Retinal pigment epithelial cell (primary cell): ENCODE data around the gene LRRC72.

Source experiments
- DNase-seq: peaks from one replicate; pipeline ENCODE4 v3.0.0-alpha.2; 2010; ENCODE audit warnings: low read depth
- H3K4me3 ChIP-seq: 2 replicates; pipeline ENCODE4 v1.5.1; 2011; ENCODE audit warnings: mild to moderate bottlenecking, low read length, control low read depth, moderate library complexity
- TF ChIP-seq, protein P1 (sequence below): conservative IDR thresholded peaks from 2 replicates; pipeline ENCODE4 v1.5.1; 2011; ENCODE audit warnings: low read depth, low read length, control low read depth, inconsistent platforms

The LRRC72 gene

DNA sequence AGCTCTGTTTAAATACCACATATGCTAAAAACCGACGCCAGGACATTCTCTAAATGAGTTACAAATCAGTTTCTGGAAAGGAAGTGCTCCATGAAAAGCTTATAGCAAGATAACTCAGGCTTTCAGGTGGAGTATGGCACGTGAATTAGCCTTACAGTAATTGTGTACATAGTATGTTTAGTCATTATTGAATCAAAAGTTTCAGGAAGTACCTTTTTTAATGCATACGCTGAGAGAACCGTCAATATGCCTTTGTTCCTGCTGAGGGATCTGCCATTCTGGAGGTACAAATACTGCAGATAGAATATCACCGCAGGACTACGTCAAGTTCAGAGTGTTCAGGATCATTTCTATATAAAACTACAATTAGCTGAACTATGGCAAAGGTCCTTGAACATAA lies 73.2 kb downstream of the LRRC72 start:
- no peak overlapping the region for H3K4me3 ChIP-seq
- DNase-seq: no peak
- TF ChIP-seq, protein P1, sequence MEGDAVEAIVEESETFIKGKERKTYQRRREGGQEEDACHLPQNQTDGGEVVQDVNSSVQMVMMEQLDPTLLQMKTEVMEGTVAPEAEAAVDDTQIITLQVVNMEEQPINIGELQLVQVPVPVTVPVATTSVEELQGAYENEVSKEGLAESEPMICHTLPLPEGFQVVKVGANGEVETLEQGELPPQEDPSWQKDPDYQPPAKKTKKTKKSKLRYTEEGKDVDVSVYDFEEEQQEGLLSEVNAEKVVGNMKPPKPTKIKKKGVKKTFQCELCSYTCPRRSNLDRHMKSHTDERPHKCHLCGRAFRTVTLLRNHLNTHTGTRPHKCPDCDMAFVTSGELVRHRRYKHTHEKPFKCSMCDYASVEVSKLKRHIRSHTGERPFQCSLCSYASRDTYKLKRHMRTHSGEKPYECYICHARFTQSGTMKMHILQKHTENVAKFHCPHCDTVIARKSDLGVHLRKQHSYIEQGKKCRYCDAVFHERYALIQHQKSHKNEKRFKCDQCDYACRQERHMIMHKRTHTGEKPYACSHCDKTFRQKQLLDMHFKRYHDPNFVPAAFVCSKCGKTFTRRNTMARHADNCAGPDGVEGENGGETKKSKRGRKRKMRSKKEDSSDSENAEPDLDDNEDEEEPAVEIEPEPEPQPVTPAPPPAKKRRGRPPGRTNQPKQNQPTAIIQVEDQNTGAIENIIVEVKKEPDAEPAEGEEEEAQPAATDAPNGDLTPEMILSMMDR: no peak

GRCh38 chr7:16603633-16604032 lies 77.0 kb downstream of the LRRC72 start:
- TF ChIP-seq, protein P1: no peak
- H3K4me3 ChIP-seq: no peak overlapping the region
- DNase-seq: no peak

GRCh38 chr7:16604054-16604453 lies 77.4 kb downstream of the LRRC72 start:
- TF ChIP-seq, protein P1: peak; percentile 50
- no peak overlapping the region for H3K4me3 ChIP-seq
- no peak for DNase-seq

DNA sequence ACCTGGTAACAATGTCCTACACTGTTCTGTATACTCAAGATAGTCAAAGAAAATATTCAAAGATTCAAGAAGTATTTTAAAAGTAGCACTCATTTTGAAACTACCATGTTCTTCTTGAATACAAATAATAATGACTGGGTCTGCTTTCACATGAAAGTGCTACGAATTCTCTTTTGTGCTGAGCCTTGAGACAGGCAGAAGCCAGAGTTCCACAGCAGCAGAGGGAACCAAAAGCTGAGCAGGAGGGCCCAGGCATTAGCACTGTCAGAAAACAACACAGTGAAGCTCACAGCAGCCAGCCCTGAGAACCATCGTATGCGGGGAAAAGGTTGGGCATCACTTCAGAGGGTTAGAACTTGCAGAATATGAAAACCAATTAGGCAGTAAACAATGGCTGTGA lies 80.1 kb downstream of the LRRC72 start:
- TF ChIP-seq, protein P1: no peak
- no peak overlapping the region for H3K4me3 ChIP-seq
- DNase-seq: no peak

DNA sequence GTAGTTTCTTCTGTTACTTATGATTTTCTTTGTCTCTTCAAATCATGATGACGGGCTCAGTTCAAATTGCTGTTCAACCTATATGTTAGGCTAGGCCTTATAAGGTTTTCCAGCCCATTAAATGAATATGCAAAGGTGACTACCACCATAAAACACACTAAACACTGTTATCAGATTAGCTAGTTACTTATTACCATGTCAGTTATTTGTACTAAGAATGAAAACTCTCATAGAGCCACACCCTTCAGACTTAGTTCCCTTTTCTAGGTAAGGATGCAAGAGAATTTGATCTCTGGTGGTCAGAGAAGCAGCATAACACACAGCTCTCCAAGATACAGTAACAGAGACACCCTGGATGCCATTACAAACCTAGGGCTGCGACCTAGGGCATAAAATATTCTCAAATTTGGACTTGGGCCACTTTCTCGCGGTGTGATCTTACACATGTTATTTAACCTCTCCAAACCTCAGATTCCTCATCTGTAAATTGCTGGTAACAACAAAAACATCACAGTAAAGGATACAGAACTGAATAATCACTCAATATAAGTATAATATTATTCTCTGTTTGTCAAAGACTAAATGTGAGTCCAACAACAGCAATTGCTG lies 83.3 kb downstream of the LRRC72 start:
- DNase-seq: no peak
- no peak overlapping the region for H3K4me3 ChIP-seq
- TF ChIP-seq, protein P1: no peak

- TF ChIP-seq, protein P1: no peak
- DNase-seq: no peak
- no peak overlapping the region for H3K4me3 ChIP-seq
These were observed 85.1 kb downstream of the LRRC72 start for GRCh38 chr7:16611711-16612110.

DNA sequence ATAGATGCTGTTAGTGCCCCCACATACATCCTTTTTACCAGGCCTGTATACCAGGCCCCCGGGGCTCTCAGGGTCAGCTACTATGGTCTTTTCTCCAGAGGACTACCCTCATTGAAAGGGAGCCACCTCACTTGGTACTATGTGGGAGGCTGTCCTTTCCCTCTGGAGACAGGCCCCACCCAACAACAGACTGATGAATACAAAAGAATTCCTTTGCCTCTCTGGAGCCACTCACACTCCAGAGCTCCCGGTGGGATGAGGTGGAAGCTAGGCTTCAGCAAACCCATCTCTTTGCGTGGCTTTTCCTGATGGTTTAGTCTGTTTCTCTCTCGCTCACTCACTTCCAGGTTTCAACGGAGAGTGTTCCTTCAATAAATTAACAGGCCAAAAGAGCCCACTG lies 88.6 kb downstream of the LRRC72 start:
- DNase-seq: no peak
- H3K4me3 ChIP-seq: no peak overlapping the region
- TF ChIP-seq, protein P1: no peak
